Vagina (tissue), 2 donors: ENCODE results near the gene PALM. TPM values are rescaled to one million over a fixed set of nuclear protein-coding genes. Genes with fewer than 3 reads are reported as not detected.

Experiments
- DNase-seq, 2 donors: peaks; one replicate each; pipeline ENCODE4 v3.0.0-alpha.2; 2017; ENCODE audit errors: extremely low spot score in 2 of 2
- H3K27ac ChIP-seq: fragments of 200-600 bp; sonication (generic); one replicate; pipeline ENCODE4 v1.5.1; 2019
- H3K27me3 ChIP-seq: fragments of 200-600 bp; sonication (generic); one replicate; pipeline ENCODE4 v1.5.1; 2019
- H3K36me3 ChIP-seq, 2 donors: fragments of 200-600 bp; sonication (generic); one replicate each; pipeline ENCODE4 v1.5.1; 2017 to 2019
- H3K4me1 ChIP-seq: fragments of 200-600 bp; sonication (generic); one replicate; pipeline ENCODE4 v1.5.1; 2019
- H3K4me3 ChIP-seq, 2 donors: fragments of 200-600 bp; sonication (generic); 1 replicate in 1 of 2; 2 replicates in 1 of 2; pipeline ENCODE4 v1.5.1; 2016 to 2019
- H3K9me3 ChIP-seq: fragments of 200-600 bp; sonication (generic); one replicate; pipeline ENCODE4 v1.5.1; 2019
- POLR2A ChIP-seq, 2 donors: fragments of 450-650 bp; IDR thresholded peaks; one replicate each; pipeline ENCODE4 v1.6.1; 2017; ENCODE audit warnings: antibody characterized with exemption in 2 of 2, mild to moderate bottlenecking in 2 of 2, moderate library complexity in 2 of 2
- POLR2AphosphoS5 ChIP-seq, 2 donors: sonication (generic); formaldehyde crosslinking; IDR thresholded peaks; one replicate each; pipeline ENCODE4 v1.9.0; 2017; ENCODE audit warnings: antibody characterized with exemption in 2 of 2, mild to moderate bottlenecking in 2 of 2, low read depth in 1 of 2; ENCODE audit not compliant: insufficient read depth in 1 of 2
- intact Hi-C: fragments of 100-400 bp; cut with DNase I; formaldehyde crosslinking; loops from one replicate; pipeline ENCODE4 v1.15.1; 2023
- total RNA-seq: library from RNA; depleted of rRNA; stranded (reverse); fragments of >200 nt; gene quantifications from one replicate; pipeline ENCODE4 v1.2.3, GENCODE V29; 2016
- TF ChIP-seq, protein P1 (sequence below), 3 experiments: fragments of 450-650 bp in 2 of 3; fragments of 200-600 bp in 1 of 3; sonication (generic) in 1 of 3; IDR thresholded peaks; one replicate each; pipeline ENCODE4 v1.5.1; 2017 to 2019; ENCODE audit warnings: antibody characterized with exemption in 3 of 3, mild to moderate bottlenecking in 2 of 3, moderate library complexity in 2 of 3

The PALM gene
- total RNA-seq, 1 donor from 2014 or later, result 40.0 TPM

DNA sequence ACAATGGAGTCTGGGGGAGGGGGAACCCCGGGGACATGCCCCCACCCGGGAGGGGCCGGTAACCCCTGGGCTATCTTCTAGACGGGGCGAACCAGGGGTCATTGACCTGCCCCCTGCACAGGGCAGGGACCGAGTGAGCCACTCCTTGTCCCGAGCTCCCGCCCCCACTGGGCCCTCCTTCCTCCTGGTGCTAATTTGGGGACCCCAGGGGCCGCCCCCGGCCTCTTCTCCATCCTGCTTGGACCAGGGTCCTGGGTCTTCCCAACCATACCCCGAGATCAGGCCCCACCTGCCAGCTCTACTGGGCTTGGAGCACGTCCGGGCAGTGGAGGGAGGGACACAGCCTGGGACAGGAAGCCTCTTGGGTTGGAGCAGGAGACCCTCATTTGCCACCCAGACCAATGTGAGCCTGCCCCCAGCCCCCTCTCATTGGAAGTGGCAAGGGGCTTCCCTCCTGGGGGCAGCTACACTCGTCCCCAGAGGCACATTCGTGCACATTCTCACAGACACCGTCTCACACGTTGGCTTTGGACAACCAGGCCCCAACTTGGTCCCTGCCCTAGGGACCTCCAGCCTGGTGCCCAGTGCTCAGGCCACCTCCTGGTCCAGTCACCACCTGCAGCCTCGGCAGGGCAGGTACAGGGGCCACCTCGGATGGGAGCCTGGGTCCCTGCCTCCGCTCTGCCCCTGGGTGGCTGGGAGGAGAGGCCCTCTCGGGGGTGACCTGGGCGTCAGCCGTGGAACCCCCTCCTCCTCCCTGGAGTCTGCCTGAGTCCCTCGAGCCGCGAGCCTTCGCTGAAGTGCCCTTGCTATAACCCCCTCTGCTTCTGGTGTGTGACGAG is 38.9 kb downstream of the PALM start:
- TF ChIP-seq POLR2A (IDR thresholded peaks at IDR 0.05), result no peak
- TF ChIP-seq POLR2AphosphoS5 (IDR thresholded peaks at IDR 0.05; ENCODE audit: insufficient read depth in 1 of 2, low read depth in 1 of 2), result no peak
- TF ChIP-seq, protein P1, sequence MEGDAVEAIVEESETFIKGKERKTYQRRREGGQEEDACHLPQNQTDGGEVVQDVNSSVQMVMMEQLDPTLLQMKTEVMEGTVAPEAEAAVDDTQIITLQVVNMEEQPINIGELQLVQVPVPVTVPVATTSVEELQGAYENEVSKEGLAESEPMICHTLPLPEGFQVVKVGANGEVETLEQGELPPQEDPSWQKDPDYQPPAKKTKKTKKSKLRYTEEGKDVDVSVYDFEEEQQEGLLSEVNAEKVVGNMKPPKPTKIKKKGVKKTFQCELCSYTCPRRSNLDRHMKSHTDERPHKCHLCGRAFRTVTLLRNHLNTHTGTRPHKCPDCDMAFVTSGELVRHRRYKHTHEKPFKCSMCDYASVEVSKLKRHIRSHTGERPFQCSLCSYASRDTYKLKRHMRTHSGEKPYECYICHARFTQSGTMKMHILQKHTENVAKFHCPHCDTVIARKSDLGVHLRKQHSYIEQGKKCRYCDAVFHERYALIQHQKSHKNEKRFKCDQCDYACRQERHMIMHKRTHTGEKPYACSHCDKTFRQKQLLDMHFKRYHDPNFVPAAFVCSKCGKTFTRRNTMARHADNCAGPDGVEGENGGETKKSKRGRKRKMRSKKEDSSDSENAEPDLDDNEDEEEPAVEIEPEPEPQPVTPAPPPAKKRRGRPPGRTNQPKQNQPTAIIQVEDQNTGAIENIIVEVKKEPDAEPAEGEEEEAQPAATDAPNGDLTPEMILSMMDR (IDR thresholded peaks at IDR 0.05), result no peak
- H3K4me3 ChIP-seq, result no peak overlapping the region
- no peak overlapping the region for H3K27ac ChIP-seq
- peaks cover 20% of the 10 kb centered on the region for H3K4me1 ChIP-seq
- no peak for DNase-seq
- no peaks in the 10 kb centered on the region for H3K27me3 ChIP-seq
- H3K36me3 ChIP-seq, result peaks cover 0 to 6% of the 10 kb centered on the region in 2 donors
- no peaks in the 10 kb centered on the region for H3K9me3 ChIP-seq
- intact Hi-C loops, result no loop called here

GRCh38 chr19:748274-748598 is 39.5 kb downstream of the PALM start:
- Histone ChIP-seq H3K9me3 (no peaks in the 10 kb centered on the region), H3K4me3 (no peak overlapping the region), H3K27me3 (no peaks in the 10 kb centered on the region), H3K4me1 (peaks cover 24% of the 10 kb centered on the region), H3K27ac (no peak overlapping the region), H3K36me3 (peaks cover 0 to under 1% of the 10 kb centered on the region in 2 donors)
- no peak for DNase-seq
- TF ChIP-seq, protein P1 (IDR thresholded peaks at IDR 0.05), result no peak
- TF ChIP-seq POLR2AphosphoS5 (IDR thresholded peaks at IDR 0.05; ENCODE audit: insufficient read depth in 1 of 2, low read depth in 1 of 2), result no peak
- no peak for TF ChIP-seq POLR2A (IDR thresholded peaks at IDR 0.05)
- intact Hi-C loops, result no loop called here

DNA sequence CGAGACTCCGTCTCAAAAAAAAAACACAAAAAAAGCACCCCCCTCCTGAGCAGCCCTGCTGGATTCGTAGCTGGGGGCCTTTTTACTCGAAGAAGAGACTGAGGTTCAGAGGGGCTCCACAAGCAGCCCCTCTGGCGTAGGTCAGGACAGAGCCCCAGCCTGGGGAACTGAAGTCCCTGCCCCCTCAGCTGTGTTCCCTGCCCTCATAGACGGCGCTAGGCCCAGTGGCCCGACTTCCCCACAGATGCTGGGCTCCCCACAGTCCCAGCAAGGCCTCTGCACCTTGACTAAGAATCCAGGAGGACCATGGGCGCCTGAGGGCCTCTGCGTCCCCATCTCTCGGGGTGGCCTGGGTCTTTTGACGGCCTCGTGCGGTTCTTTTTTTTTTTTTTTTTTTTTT is 41.1 kb downstream of the PALM start:
- Histone ChIP-seq H3K4me3 (no peak overlapping the region), H3K27ac (no peak overlapping the region), H3K36me3 (no peaks in the 10 kb centered on the region), H3K4me1 (peaks cover 24% of the 10 kb centered on the region), H3K9me3 (no peaks in the 10 kb centered on the region), H3K27me3 (no peaks in the 10 kb centered on the region)
- intact Hi-C loops, result no loop called here
- TF ChIP-seq POLR2AphosphoS5 (IDR thresholded peaks at IDR 0.05; ENCODE audit: insufficient read depth in 1 of 2, low read depth in 1 of 2) (no peak), POLR2A (IDR thresholded peaks at IDR 0.05) (no peak)
- TF ChIP-seq, protein P1 (IDR thresholded peaks at IDR 0.05), result no peak
- no peak for DNase-seq

- Histone ChIP-seq H3K27me3 (no peaks in the 10 kb centered on the region), H3K9me3 (no peaks in the 10 kb centered on the region), H3K4me1 (peaks cover 24% of the 10 kb centered on the region), H3K4me3 (no peak within 1 kb of the TSS), H3K36me3 (no peaks in the 10 kb centered on the region), H3K27ac (peak within 1 kb of the TSS; percentile 77)
- DNase-seq, result no peak
- TF ChIP-seq POLR2AphosphoS5 (IDR thresholded peaks at IDR 0.05; ENCODE audit: insufficient read depth in 1 of 2, low read depth in 1 of 2), result no peak
- no peak for TF ChIP-seq POLR2A (IDR thresholded peaks at IDR 0.05)
- TF ChIP-seq, protein P1 (IDR thresholded peaks at IDR 0.05), result no peak
- intact Hi-C loops, result no loop called here
Measured at GRCh38 chr19:750640-751423, 42.1 kb downstream of the PALM start, which contains the start of gene MISP. Gene MISP, plus strand, starts transcription at chr19:751112. Its CDS starts 5,835 bp downstream, at chr19:756947.
